ENCODE measurements around the gene FMN2.

DNA sequence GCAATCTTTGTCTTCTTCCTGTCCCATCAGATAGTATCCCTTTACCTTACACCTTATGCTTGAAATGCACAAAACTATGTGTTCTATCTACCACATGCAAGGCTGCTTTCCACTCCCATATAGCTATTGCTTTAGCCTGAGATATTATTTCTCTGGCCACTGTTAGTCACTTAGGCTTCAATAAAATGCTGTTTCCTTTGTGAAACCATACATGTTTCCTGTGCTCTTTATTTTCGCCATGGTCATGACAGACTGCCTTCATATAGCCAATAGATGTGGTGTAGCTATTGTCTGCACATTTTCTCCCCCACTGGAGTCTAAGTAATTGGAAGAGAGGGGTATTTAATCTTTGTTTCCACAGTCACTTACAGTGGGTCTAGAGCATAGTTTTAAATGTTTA lies 411.9 kb downstream of the FMN2 start:
- TF ChIP-seq, protein P1, sequence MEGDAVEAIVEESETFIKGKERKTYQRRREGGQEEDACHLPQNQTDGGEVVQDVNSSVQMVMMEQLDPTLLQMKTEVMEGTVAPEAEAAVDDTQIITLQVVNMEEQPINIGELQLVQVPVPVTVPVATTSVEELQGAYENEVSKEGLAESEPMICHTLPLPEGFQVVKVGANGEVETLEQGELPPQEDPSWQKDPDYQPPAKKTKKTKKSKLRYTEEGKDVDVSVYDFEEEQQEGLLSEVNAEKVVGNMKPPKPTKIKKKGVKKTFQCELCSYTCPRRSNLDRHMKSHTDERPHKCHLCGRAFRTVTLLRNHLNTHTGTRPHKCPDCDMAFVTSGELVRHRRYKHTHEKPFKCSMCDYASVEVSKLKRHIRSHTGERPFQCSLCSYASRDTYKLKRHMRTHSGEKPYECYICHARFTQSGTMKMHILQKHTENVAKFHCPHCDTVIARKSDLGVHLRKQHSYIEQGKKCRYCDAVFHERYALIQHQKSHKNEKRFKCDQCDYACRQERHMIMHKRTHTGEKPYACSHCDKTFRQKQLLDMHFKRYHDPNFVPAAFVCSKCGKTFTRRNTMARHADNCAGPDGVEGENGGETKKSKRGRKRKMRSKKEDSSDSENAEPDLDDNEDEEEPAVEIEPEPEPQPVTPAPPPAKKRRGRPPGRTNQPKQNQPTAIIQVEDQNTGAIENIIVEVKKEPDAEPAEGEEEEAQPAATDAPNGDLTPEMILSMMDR (IDR thresholded peaks at IDR 0.05; ENCODE audit: low read depth, low read length), result no peak
- no peak for TF ChIP-seq EZH2phosphoT487 (IDR thresholded peaks at IDR 0.05; ENCODE audit: low read depth)
